Trophoblast cell (in vitro differentiated cells and primary cell): ENCODE results near the gene C1orf226.

Source experiments
- DNase-seq, 2 donors: peaks; one replicate each; pipeline ENCODE4 v3.0.0-alpha.2; 2016
- H2AFZ ChIP-seq: 2 replicates; pipeline ENCODE4 v1.6.1; 2013; ENCODE audit warnings: low read length, moderate library complexity, mild to moderate bottlenecking; ENCODE audit not compliant: insufficient read depth, poor library complexity
- H2AK5ac ChIP-seq: 2 replicates; pipeline ENCODE4 v1.6.1; 2013; ENCODE audit warnings: mild to moderate bottlenecking, low read length
- H2BK120ac ChIP-seq: 2 replicates; pipeline ENCODE4 v1.6.1; 2013; ENCODE audit warnings: low read length, mild to moderate bottlenecking, moderate library complexity; ENCODE audit not compliant: insufficient read depth, poor library complexity
- H2BK12ac ChIP-seq: 2 replicates; pipeline ENCODE4 v1.6.1; 2013; ENCODE audit warnings: mild to moderate bottlenecking, low read length, moderate library complexity
- H2BK5ac ChIP-seq: 2 replicates; pipeline ENCODE4 v1.6.1; 2013; ENCODE audit warnings: low read length, low read depth, moderate library complexity, mild to moderate bottlenecking; ENCODE audit not compliant: poor library complexity
- H3K14ac ChIP-seq: 2 replicates; pipeline ENCODE4 v1.6.1; 2013; ENCODE audit warnings: mild to moderate bottlenecking, low read length
- H3K18ac ChIP-seq: 2 replicates; pipeline ENCODE4 v1.6.1; 2013; ENCODE audit warnings: mild to moderate bottlenecking, low read length
- H3K23ac ChIP-seq: 2 replicates; pipeline ENCODE4 v1.6.1; 2013; ENCODE audit warnings: low read length
- H3K27ac ChIP-seq: 2 replicates; pipeline ENCODE4 v1.5.1; 2013; ENCODE audit warnings: low read depth, mild to moderate bottlenecking, inconsistent platforms, low read length, moderate library complexity
- H3K27me3 ChIP-seq: 2 replicates; pipeline ENCODE4 v1.6.1; 2013; ENCODE audit warnings: inconsistent platforms, mild to moderate bottlenecking, low read length, moderate library complexity; ENCODE audit not compliant: insufficient read depth
- H3K36me3 ChIP-seq, 2 experiments: 1 replicate in 1 of 2; 2 replicates in 1 of 2; pipeline ENCODE4 v1.6.1; 2013; ENCODE audit warnings: low read length in 2 of 2, mild to moderate bottlenecking in 2 of 2, moderate library complexity in 1 of 2; ENCODE audit not compliant: insufficient read depth in 2 of 2, control insufficient read depth in 1 of 2
- H3K4ac ChIP-seq: 2 replicates; pipeline ENCODE4 v1.6.1; 2013; ENCODE audit warnings: low read depth, mild to moderate bottlenecking, low read length, moderate library complexity
- H3K4me1 ChIP-seq, 2 experiments: 1 replicate in 1 of 2; 2 replicates in 1 of 2; pipeline ENCODE4 v1.6.1; 2013; ENCODE audit warnings: low read length in 2 of 2, mild to moderate bottlenecking in 2 of 2, moderate library complexity in 1 of 2; ENCODE audit not compliant: insufficient read depth in 2 of 2, control insufficient read depth in 1 of 2
- H3K4me2 ChIP-seq: 2 replicates; pipeline ENCODE4 v1.6.1; 2013; ENCODE audit warnings: inconsistent platforms, mild to moderate bottlenecking, low read length, moderate library complexity
- H3K4me3 ChIP-seq: 2 replicates; pipeline ENCODE4 v1.5.1; 2013; ENCODE audit warnings: mild to moderate bottlenecking, low read depth, low read length, inconsistent platforms
- H3K79me1 ChIP-seq: one replicate; pipeline ENCODE4 v1.6.1; 2013; ENCODE audit warnings: low read length
- H3K79me2 ChIP-seq: 2 replicates; pipeline ENCODE4 v1.6.1; 2013; ENCODE audit warnings: low read length, mild to moderate bottlenecking; ENCODE audit not compliant: control insufficient read depth, insufficient read depth, poor library complexity
- H3K9ac ChIP-seq: 2 replicates; pipeline ENCODE4 v1.6.1; 2013; ENCODE audit warnings: mild to moderate bottlenecking, low read length
- H3K9me3 ChIP-seq: 2 replicates; pipeline ENCODE4 v1.6.1; 2013; ENCODE audit warnings: low read depth, mild to moderate bottlenecking, control low read depth, inconsistent platforms, low read length; ENCODE audit not compliant: insufficient read depth
- H4K12ac ChIP-seq: 2 replicates; pipeline ENCODE4 v1.6.1; 2013; ENCODE audit warnings: low read depth, mild to moderate bottlenecking, low read length, moderate library complexity
- H4K8ac ChIP-seq: 2 replicates; pipeline ENCODE4 v1.6.1; 2013; ENCODE audit warnings: low read depth, mild to moderate bottlenecking, low read length, moderate library complexity
- H4K91ac ChIP-seq: one replicate; pipeline ENCODE4 v1.6.1; 2013; ENCODE audit warnings: low read depth, mild to moderate bottlenecking, low read length, moderate library complexity
- whole genome bisulfite sequencing: extraction: QIAGEN DNeasy Blood & Tissue Kit; methylation state at CpG from one replicate; pipeline ENCODE4 v1.1.7; 2013; ENCODE audit warnings: missing lambda C conversion rate; ENCODE audit not compliant: insufficient read length, insufficient coverage; ENCODE audit errors: extremely low coverage; 5-methylcytosine and 5-hydroxymethylcytosine counted together

The C1orf226 gene

GRCh38 chr1:162396201-162396906, 14.8 kb downstream of the C1orf226 start:
- no peak overlapping the region for H3K14ac ChIP-seq
- no peaks in the 10 kb centered on the region for H3K79me1 ChIP-seq
- H3K18ac ChIP-seq: no peak overlapping the region
- H3K4me3 ChIP-seq: peak overlapping the region; percentile 9
- no peak overlapping the region for H2BK120ac ChIP-seq
- no peak overlapping the region for H3K4me2 ChIP-seq
- H3K9me3 ChIP-seq: no peaks in the 10 kb centered on the region
- no peak overlapping the region for H4K91ac ChIP-seq
- H3K4me1 ChIP-seq: no peaks in the 10 kb centered on the region
- no peak overlapping the region for H3K23ac ChIP-seq
- DNase-seq: no peak
- no peak overlapping the region for H3K9ac ChIP-seq
- H2BK5ac ChIP-seq: no peak overlapping the region
- no peak overlapping the region for H2AK5ac ChIP-seq
- H3K79me2 ChIP-seq: no peaks in the 10 kb centered on the region
- no peak overlapping the region for H2AFZ ChIP-seq
- H4K12ac ChIP-seq: no peak overlapping the region
- H3K27ac ChIP-seq: no peak overlapping the region
- H4K8ac ChIP-seq: no peak overlapping the region
- H3K4ac ChIP-seq: no peak overlapping the region
- no CpG with 5 or more reads among the region's 3 CpGs for WGBS
- H3K36me3 ChIP-seq: no peaks in the 10 kb centered on the region
- H3K27me3 ChIP-seq: no peaks in the 10 kb centered on the region
- no peak overlapping the region for H2BK12ac ChIP-seq

GRCh38 chr1:162397039-162397448, 15.5 kb downstream of the C1orf226 start:
- H2AFZ ChIP-seq: no peak overlapping the region

GRCh38 chr1:162397943-162398560, 16.5 kb downstream of the C1orf226 start:
- H3K9ac ChIP-seq: no peak overlapping the region

More at GRCh38 chr1:162397039-162397448, 15.5 kb downstream of the C1orf226 start:
- DNase-seq: no peak
- no peak overlapping the region for H4K12ac ChIP-seq
- H4K91ac ChIP-seq: no peak overlapping the region
- no peak overlapping the region for H3K4me2 ChIP-seq
- no peak overlapping the region for H3K4ac ChIP-seq
- no peaks in the 10 kb centered on the region for H3K36me3 ChIP-seq
- H3K79me1 ChIP-seq: no peaks in the 10 kb centered on the region
- no peak overlapping the region for H2BK5ac ChIP-seq
- no peak overlapping the region for H3K14ac ChIP-seq
- no peak overlapping the region for H3K18ac ChIP-seq
- no peak overlapping the region for H2AK5ac ChIP-seq
- H2BK120ac ChIP-seq: no peak overlapping the region
- H3K4me3 ChIP-seq: no peak overlapping the region
- H3K27ac ChIP-seq: no peak overlapping the region
- no peaks in the 10 kb centered on the region for H3K9me3 ChIP-seq
- H3K27me3 ChIP-seq: no peaks in the 10 kb centered on the region
- no peaks in the 10 kb centered on the region for H3K79me2 ChIP-seq
- H3K4me1 ChIP-seq: no peaks in the 10 kb centered on the region
- no CpG with 5 or more reads among the region's 3 CpGs for WGBS
- H2BK12ac ChIP-seq: no peak overlapping the region
- no peak overlapping the region for H3K9ac ChIP-seq
- H3K23ac ChIP-seq: no peak overlapping the region
- H4K8ac ChIP-seq: no peak overlapping the region

GRCh38 chr1:162398999-162399580, 17.6 kb downstream of the C1orf226 start:
- H3K27ac ChIP-seq: no peak overlapping the region
- H3K36me3 ChIP-seq: no peaks in the 10 kb centered on the region
- no peaks in the 10 kb centered on the region for H3K79me1 ChIP-seq
- H4K12ac ChIP-seq: no peak overlapping the region
- no peaks in the 10 kb centered on the region for H3K9me3 ChIP-seq
- H3K4me2 ChIP-seq: no peak overlapping the region
- no peak overlapping the region for H2AK5ac ChIP-seq
- DNase-seq: no peak
- H2AFZ ChIP-seq: no peak overlapping the region
- H3K23ac ChIP-seq: no peak overlapping the region
- no peak overlapping the region for H2BK12ac ChIP-seq
- no peak overlapping the region for H2BK5ac ChIP-seq
- H3K79me2 ChIP-seq: no peaks in the 10 kb centered on the region
- no peak overlapping the region for H4K8ac ChIP-seq
- no peak overlapping the region for H3K4ac ChIP-seq
- H3K14ac ChIP-seq: no peak overlapping the region
- no peaks in the 10 kb centered on the region for H3K4me1 ChIP-seq
- H2BK120ac ChIP-seq: no peak overlapping the region
- H3K4me3 ChIP-seq: no peak overlapping the region
- no peaks in the 10 kb centered on the region for H3K27me3 ChIP-seq
- WGBS: no CpG with 5 or more reads among the region's 8 CpGs
- H3K9ac ChIP-seq: no peak overlapping the region
- H3K18ac ChIP-seq: no peak overlapping the region
- no peak overlapping the region for H4K91ac ChIP-seq

More at GRCh38 chr1:162397943-162398560, 16.5 kb downstream of the C1orf226 start:
- DNase-seq: no peak
- Histone ChIP-seq H2AK5ac (no peak overlapping the region), H2BK5ac (no peak overlapping the region), H3K79me2 (no peaks in the 10 kb centered on the region), H3K4me3 (no peak overlapping the region), H3K9me3 (no peaks in the 10 kb centered on the region), H2BK120ac (no peak overlapping the region), H2BK12ac (no peak overlapping the region), H3K4ac (no peak overlapping the region), H3K36me3 (no peaks in the 10 kb centered on the region), H3K18ac (no peak overlapping the region), H3K27me3 (no peaks in the 10 kb centered on the region), H4K12ac (no peak overlapping the region), H3K27ac (no peak overlapping the region), H3K4me1 (no peaks in the 10 kb centered on the region), H3K79me1 (no peaks in the 10 kb centered on the region), H3K23ac (no peak overlapping the region), H2AFZ (no peak overlapping the region), H4K8ac (no peak overlapping the region), H3K4me2 (no peak overlapping the region), H4K91ac (no peak overlapping the region), H3K14ac (no peak overlapping the region)
- no CpG with 5 or more reads among the region's 3 CpGs for WGBS
